Activated T-helper 1 cell treated with Interleukin-2 at 50 U/mL for 16 hours (primary cell): ENCODE data around the gene RPTOR.
"Not testable (repeated sequence)": the region's sequence is repeated elsewhere in the genome, so short reads cannot be mapped to it uniquely, and the experiment has no call there.

Source experiments
- DNase-seq: peaks from one replicate; pipeline ENCODE4 v3.0.0-alpha.2; 2020; ENCODE audit warnings: low read depth

The RPTOR gene

GRCh38 chr17:80555266-80555665, 10.6 kb downstream of the RPTOR start:
- DNase-seq: no peak

- no peak for DNase-seq
Observed at GRCh38 chr17:80558046-80558445, 13.4 kb downstream of the RPTOR start.

- no peak for DNase-seq
Observed at GRCh38 chr17:80559825-80560251, 15.2 kb downstream of the RPTOR start.

- DNase-seq: no peak
Observed at GRCh38 chr17:80561541-80562114, 17.0 kb downstream of the RPTOR start.

GRCh38 chr17:80564545-80564944, 19.9 kb downstream of the RPTOR start:
- DNase-seq: no peak

- DNase-seq: no peak
Observed at GRCh38 chr17:80565343-80566053, 20.9 kb downstream of the RPTOR start.

- DNase-seq: no peak
Observed at GRCh38 chr17:80566054-80566400, 21.4 kb downstream of the RPTOR start.

- DNase-seq: no peak
Observed at GRCh38 chr17:80568246-80568645, 23.6 kb downstream of the RPTOR start.

- no peak for DNase-seq
Observed at GRCh38 chr17:80569924-80570323, 25.3 kb downstream of the RPTOR start.

GRCh38 chr17:80573701-80574100, 29.1 kb downstream of the RPTOR start:
- no peak for DNase-seq

GRCh38 chr17:80574496-80574895, 29.9 kb downstream of the RPTOR start:
- no peak for DNase-seq

- DNase-seq: peak; percentile 78
Observed at GRCh38 chr17:80575057-80575875, 30.6 kb downstream of the RPTOR start.

- DNase-seq: no peak
Observed at GRCh38 chr17:80577876-80578570, 33.4 kb downstream of the RPTOR start.

- DNase-seq: not testable (repeated sequence)
Observed at GRCh38 chr17:80578668-80579388, 34.2 kb downstream of the RPTOR start.

GRCh38 chr17:80582165-80582564, 37.5 kb downstream of the RPTOR start:
- no peak for DNase-seq

GRCh38 chr17:80584176-80584905, 39.7 kb downstream of the RPTOR start:
- DNase-seq: no peak

- DNase-seq: no peak
Observed at GRCh38 chr17:80585890-80586845, 41.5 kb downstream of the RPTOR start.

- DNase-seq: no peak
Observed at GRCh38 chr17:80586846-80587228, 42.2 kb downstream of the RPTOR start.

GRCh38 chr17:80588702-80589383, 44.2 kb downstream of the RPTOR start:
- no peak for DNase-seq
